Nephron progenitor cell (in vitro differentiated cells): ENCODE results near the gene RICTOR.
A peak's percentile ranks its signal among the peaks of the same experiment; 100 is the strongest.

Experiments used
- DNase-seq: peaks from one replicate; pipeline ENCODE4 v3.0.0; 2021
- H3K27ac Mint-ChIP-seq: 2 replicates; pipeline ENCODE4 v1.8.0; 2021; ENCODE audit warnings: mild to moderate bottlenecking, moderate library complexity, mixed read lengths
- H3K27me3 Mint-ChIP-seq: 2 replicates; pipeline ENCODE4 v1.8.0; 2021; ENCODE audit warnings: mild to moderate bottlenecking, low read depth, mixed read lengths; ENCODE audit not compliant: poor library complexity
- H3K36me3 Mint-ChIP-seq: 2 replicates; pipeline ENCODE4 v1.8.0; 2021; ENCODE audit warnings: low read depth, mixed read lengths
- H3K4me1 Mint-ChIP-seq: 2 replicates; pipeline ENCODE4 v1.8.0; 2021; ENCODE audit warnings: mixed read lengths
- H3K4me3 Mint-ChIP-seq: 2 replicates; pipeline ENCODE4 v1.8.0; 2021; ENCODE audit warnings: mild to moderate bottlenecking, moderate library complexity, mixed read lengths
- H3K9me3 Mint-ChIP-seq: 2 replicates; pipeline ENCODE4 v1.8.0; 2021; ENCODE audit warnings: mild to moderate bottlenecking, moderate library complexity, mixed read lengths
- TF ChIP-seq, protein P1 (sequence below): fragments of 200-600 bp; sonication (generic); IDR thresholded peaks from 2 replicates; pipeline ENCODE4 v1.5.0; 2021; ENCODE audit warnings: antibody characterized with exemption

Gene RICTOR

DNA sequence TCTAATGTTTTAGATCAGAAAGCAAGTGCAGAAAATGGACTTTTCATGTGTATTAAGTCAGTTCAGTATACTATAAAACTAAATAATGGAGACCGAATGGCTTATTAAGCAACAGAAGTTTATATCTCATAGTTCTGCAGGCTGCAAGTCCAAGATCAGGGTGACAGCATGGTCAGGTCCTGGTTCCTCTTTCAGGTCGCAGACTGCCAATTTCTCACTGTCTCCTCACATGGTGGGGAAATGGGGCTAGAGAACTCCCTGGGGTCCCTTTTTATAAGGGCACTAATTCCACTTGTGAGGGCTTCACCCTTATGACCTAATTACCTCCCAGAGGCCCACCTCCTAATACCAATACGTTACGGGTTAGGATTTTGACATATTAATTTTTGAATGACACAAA is 48.7 kb downstream of the RICTOR start:
- Mint-ChIP-seq H3K9me3 (peaks cover 47% of the 10 kb centered on the region), H3K27me3 (no peaks in the 10 kb centered on the region), H3K4me3 (no peak overlapping the region), H3K27ac (no peak overlapping the region), H3K36me3 (peaks cover 57% of the 10 kb centered on the region), H3K4me1 (peaks cover 30% of the 10 kb centered on the region)
- TF ChIP-seq, protein P1, sequence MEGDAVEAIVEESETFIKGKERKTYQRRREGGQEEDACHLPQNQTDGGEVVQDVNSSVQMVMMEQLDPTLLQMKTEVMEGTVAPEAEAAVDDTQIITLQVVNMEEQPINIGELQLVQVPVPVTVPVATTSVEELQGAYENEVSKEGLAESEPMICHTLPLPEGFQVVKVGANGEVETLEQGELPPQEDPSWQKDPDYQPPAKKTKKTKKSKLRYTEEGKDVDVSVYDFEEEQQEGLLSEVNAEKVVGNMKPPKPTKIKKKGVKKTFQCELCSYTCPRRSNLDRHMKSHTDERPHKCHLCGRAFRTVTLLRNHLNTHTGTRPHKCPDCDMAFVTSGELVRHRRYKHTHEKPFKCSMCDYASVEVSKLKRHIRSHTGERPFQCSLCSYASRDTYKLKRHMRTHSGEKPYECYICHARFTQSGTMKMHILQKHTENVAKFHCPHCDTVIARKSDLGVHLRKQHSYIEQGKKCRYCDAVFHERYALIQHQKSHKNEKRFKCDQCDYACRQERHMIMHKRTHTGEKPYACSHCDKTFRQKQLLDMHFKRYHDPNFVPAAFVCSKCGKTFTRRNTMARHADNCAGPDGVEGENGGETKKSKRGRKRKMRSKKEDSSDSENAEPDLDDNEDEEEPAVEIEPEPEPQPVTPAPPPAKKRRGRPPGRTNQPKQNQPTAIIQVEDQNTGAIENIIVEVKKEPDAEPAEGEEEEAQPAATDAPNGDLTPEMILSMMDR: no peak
- no peak for DNase-seq

DNA sequence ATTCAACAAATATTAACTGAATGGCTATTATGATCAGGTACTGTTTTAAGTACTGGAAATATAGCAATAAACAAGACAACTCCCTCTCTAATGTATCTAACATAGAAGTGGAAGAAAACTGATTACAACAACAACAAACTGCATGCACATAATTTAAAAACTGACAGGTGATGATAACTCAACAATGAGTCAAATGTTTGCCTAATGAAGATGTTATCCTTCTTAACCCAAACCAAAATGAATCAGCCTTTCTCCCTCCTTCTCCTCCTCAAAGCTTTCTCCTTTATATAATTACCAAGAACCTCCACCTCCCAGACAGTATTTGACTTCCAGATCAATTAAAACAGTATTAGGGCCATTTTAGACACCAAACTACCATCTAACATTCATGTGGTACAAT is 49.3 kb downstream of the RICTOR start:
- peaks cover 54% of the 10 kb centered on the region for H3K36me3 Mint-ChIP-seq
- H3K9me3 Mint-ChIP-seq: peaks cover 41% of the 10 kb centered on the region
- no peak overlapping the region for H3K27ac Mint-ChIP-seq
- peaks cover 33% of the 10 kb centered on the region for H3K4me1 Mint-ChIP-seq
- DNase-seq: no peak
- TF ChIP-seq, protein P1: no peak
- no peak overlapping the region for H3K4me3 Mint-ChIP-seq
- H3K27me3 Mint-ChIP-seq: no peaks in the 10 kb centered on the region

DNA sequence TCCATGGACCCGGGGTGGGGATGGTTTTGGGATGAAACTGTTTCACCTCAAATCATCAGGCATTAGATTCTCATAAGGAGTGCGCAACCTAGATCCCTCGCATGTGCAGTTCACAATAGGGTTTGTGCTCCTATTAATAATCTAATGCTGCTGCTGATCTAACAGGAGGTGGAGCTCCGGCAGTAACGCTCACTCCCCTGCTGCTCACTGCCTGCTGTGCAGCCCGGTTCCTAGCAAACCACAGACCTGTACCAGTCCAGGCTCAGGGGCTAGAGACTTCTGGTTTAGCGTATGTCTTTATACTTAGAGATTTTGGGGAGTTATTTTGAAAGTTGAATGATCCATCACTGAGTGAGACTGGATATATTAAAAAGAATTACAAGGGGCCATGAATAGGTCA is 50.2 kb downstream of the RICTOR start:
- Mint-ChIP-seq H3K27me3 (no peaks in the 10 kb centered on the region), H3K36me3 (peaks cover 52% of the 10 kb centered on the region), H3K4me1 (peaks cover 42% of the 10 kb centered on the region), H3K9me3 (peaks cover 36% of the 10 kb centered on the region), H3K4me3 (no peak overlapping the region), H3K27ac (no peak overlapping the region)
- DNase-seq: no peak
- TF ChIP-seq, protein P1: no peak

DNA sequence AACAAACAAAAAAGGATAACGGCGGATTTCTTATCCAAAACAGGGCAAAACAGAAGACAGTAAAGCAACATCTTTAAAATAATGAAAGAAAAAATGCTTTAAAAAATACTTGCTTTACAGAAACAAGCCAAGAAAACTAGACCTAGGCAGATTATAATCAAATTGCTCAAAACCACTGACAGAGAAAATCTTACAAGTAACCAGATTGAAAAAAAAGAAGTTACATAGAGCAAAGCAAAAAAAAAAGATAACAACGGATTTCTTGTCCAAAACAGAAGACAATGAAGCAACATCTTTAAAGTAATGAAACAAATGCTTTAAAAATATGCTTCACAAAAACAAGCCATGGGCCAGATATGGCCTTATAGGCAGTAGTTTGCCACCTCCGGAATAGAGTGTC is 51.1 kb downstream of the RICTOR start:
- Mint-ChIP-seq H3K9me3 (peaks cover 27% of the 10 kb centered on the region), H3K4me1 (peaks cover 45% of the 10 kb centered on the region), H3K36me3 (peaks cover 51% of the 10 kb centered on the region), H3K27ac (no peak overlapping the region), H3K4me3 (no peak overlapping the region), H3K27me3 (no peaks in the 10 kb centered on the region)
- DNase-seq: no peak
- TF ChIP-seq, protein P1: no peak

DNA sequence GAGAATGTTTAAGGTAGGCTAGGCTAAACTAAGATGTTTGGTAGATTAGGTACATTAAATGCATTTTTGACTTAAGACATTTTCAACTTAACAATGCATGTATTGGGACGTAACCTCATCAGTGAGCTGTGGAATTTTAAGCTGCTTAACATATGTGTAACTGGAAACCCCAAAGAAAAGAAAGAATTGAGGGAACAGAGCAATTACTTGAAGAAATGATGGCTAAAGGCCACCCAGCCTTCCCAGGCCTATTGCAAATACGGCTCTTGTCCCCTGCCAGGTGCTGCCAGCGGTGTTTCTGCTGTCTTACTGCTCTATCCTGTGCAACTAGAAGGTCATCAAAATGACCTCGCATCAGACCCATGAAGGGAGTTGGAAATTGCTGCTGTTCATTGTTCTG is 52.0 kb downstream of the RICTOR start:
- Mint-ChIP-seq H3K9me3 (peaks cover 18% of the 10 kb centered on the region), H3K4me3 (no peak overlapping the region), H3K36me3 (peaks cover 41% of the 10 kb centered on the region), H3K27ac (peak overlapping the region; percentile 85), H3K4me1 (peaks cover 45% of the 10 kb centered on the region), H3K27me3 (no peaks in the 10 kb centered on the region)
- no peak for DNase-seq
- TF ChIP-seq, protein P1: no peak

DNA sequence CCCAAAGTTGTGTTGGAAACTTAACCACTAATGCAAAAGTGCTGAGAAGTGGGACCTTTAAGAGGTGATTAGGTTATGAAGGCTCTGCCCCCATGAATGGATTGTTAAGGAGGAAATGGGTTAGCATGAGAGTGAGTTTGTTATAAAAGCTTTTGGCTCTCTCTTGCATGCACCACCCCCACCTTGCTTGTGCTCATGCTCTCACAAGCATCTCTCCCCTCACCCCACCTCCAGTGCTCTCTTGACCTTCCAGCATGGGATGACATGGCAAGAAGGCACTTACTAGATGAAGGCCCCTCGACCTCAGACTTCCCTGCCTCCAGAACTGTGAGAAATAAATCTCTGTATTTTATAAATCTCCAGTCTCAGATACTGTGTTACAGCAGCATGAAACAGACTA is 52.8 kb downstream of the RICTOR start:
- TF ChIP-seq, protein P1: no peak
- Mint-ChIP-seq H3K36me3 (peaks cover 34% of the 10 kb centered on the region), H3K4me1 (peaks cover 47% of the 10 kb centered on the region), H3K9me3 (peaks cover 11% of the 10 kb centered on the region), H3K4me3 (peak overlapping the region; percentile 54), H3K27ac (peak overlapping the region; percentile 93), H3K27me3 (no peaks in the 10 kb centered on the region)
- no peak for DNase-seq
